GM12878 (cell line): ENCODE results near the gene PCIF1. TPM values are rescaled to one million over a fixed set of nuclear protein-coding genes. Genes with fewer than 3 reads are reported as not detected.

Experiments used
- BACH1 ChIP-seq: fragments of 450-650 bp; IDR thresholded peaks from 2 replicates; pipeline ENCODE4 v1.6.1; 2017; ENCODE audit warnings: mild to moderate bottlenecking, borderline replicate concordance
- BCL3 ChIP-seq: IDR thresholded peaks from 2 replicates; pipeline ENCODE4 v1.6.1; 2011; ENCODE audit warnings: borderline replicate concordance, low read depth, mild to moderate bottlenecking, moderate library complexity, low read length; ENCODE audit not compliant: insufficient read depth, poor library complexity, severe bottlenecking
- BRCA1 ChIP-seq: IDR thresholded peaks from 2 replicates; pipeline ENCODE4 v1.6.1; 2011; ENCODE audit warnings: low read depth, low read length, improper control_type of control experiment
- DPF2 ChIP-seq: fragments of 450-650 bp; IDR thresholded peaks from 2 replicates; pipeline ENCODE4 v1.6.1; 2017; ENCODE audit warnings: mild to moderate bottlenecking
- EED ChIP-seq: sonication (generic); IDR thresholded peaks from 2 replicates; pipeline ENCODE4 v1.6.1; 2016; ENCODE audit warnings: antibody characterized with exemption, low read depth
- HDAC6 ChIP-seq: fragments of 200-600 bp; sonication (generic); IDR thresholded peaks from one replicate; pipeline ENCODE4 v1.8.0; 2017; ENCODE audit warnings: antibody characterized with exemption; ENCODE audit not compliant: unreplicated experiment
- IKZF1 ChIP-seq: fragments of 450-650 bp; conservative IDR thresholded peaks from 2 replicates; pipeline ENCODE4 v1.6.1; 2017; ENCODE audit warnings: antibody characterized with exemption, mild to moderate bottlenecking
- KAT2A ChIP-seq: conservative IDR thresholded peaks from 2 replicates; pipeline ENCODE4 v1.6.1; 2011; ENCODE audit warnings: low read depth, low read length; ENCODE audit not compliant: control insufficient read depth
- NR2C2 ChIP-seq: IDR thresholded peaks from 2 replicates; pipeline ENCODE4 v1.6.1; 2011; ENCODE audit warnings: borderline replicate concordance, low read depth; ENCODE audit not compliant: control insufficient read depth, insufficient read length
- NR2F1 ChIP-seq: fragments of 450-650 bp; conservative IDR thresholded peaks from 2 replicates; pipeline ENCODE4 v1.6.1; 2017; ENCODE audit warnings: mild to moderate bottlenecking
- POLR2A ChIP-seq: IDR thresholded peaks from 2 replicates; pipeline ENCODE4 v1.6.1; 2011; ENCODE audit warnings: low read depth, mild to moderate bottlenecking, low read length
- RELB ChIP-seq: fragments of 450-650 bp; IDR thresholded peaks from 2 replicates; pipeline ENCODE4 v1.6.1; 2017; ENCODE audit warnings: low read depth, mild to moderate bottlenecking, moderate library complexity
- SIX5 ChIP-seq: IDR thresholded peaks from 2 replicates; pipeline ENCODE4 v1.6.1; 2011; ENCODE audit warnings: mild to moderate bottlenecking, low read depth, low read length, moderate library complexity; ENCODE audit not compliant: severe bottlenecking
- TAF1 ChIP-seq: IDR thresholded peaks from 2 replicates; pipeline ENCODE4 v1.6.1; 2011; ENCODE audit warnings: mild to moderate bottlenecking, low read depth, low read length, borderline replicate concordance
- ZBTB11 ChIP-seq: fragments of 450-650 bp; formaldehyde crosslinking; IDR thresholded peaks from 2 replicates; pipeline ENCODE4 v1.5.0; 2022; ENCODE audit warnings: mild to moderate bottlenecking, missing genetic modification characterization
- ZNF217 ChIP-seq: fragments of 450-650 bp; IDR thresholded peaks from 2 replicates; pipeline ENCODE4 v1.6.1; 2017; ENCODE audit warnings: antibody characterized with exemption, mild to moderate bottlenecking
- ZNF274 ChIP-seq: IDR thresholded peaks from one replicate; pipeline ENCODE4 v1.8.0; 2011; ENCODE audit not compliant: insufficient read length, insufficient read depth
- ZNF384 ChIP-seq: IDR thresholded peaks from 2 replicates; pipeline ENCODE4 v1.6.1; 2012; ENCODE audit warnings: low read depth, mild to moderate bottlenecking, low read length, improper control_type of control experiment, borderline replicate concordance
- ZNF622 ChIP-seq: fragments of 450-650 bp; IDR thresholded peaks from 2 replicates; pipeline ENCODE4 v1.6.1; 2017; ENCODE audit warnings: mild to moderate bottlenecking, inconsistent platforms
- ZNF687 ChIP-seq: fragments of 450-650 bp; IDR thresholded peaks from 2 replicates; pipeline ENCODE4 v1.6.1; 2017; ENCODE audit warnings: mild to moderate bottlenecking, moderate library complexity
- polyA plus RNA-seq, 11 experiments: library from polyadenylated mRNA; depleted of rRNA in 4 of 11; unstranded in 6 of 11; stranded (reverse) in 5 of 11; fragments of >200 nt; fragmentation: Nextera tagmentation in 4 of 11; fragmentation: Illumina TruSeq in 1 of 11; extraction: Ambion mirVana in 4 of 11; extraction: Trizol in 1 of 11; gene quantifications; 1 replicate in 1 of 11; 2 replicates in 10 of 11; pipeline versions ENCODE4 v1.2.1 to v1.2.3, GENCODE V29; 2011 to 2016; ENCODE audit warnings: inconsistent platforms in 2 of 11, missing spikeins in 2 of 11, low read depth in 1 of 11
- total RNA-seq, 4 experiments: library from RNA; depleted of rRNA in 3 of 4; stranded (reverse); fragments of >200 nt in 3 of 4; fragmentation: Illumina TruSeq in 1 of 4; extraction: Trizol in 1 of 4; gene quantifications; 2 replicates each; pipeline versions ENCODE4 v1.2.1 to v1.2.3, GENCODE V29; 2013 to 2021

The PCIF1 gene
- total and polyA plus RNA-seq, 10 of the 15 experiments (the other 5 are each of a cell fraction or from before 2014, with no cell fraction given), result 8.4 to 32.9 (median 17.6) TPM

GRCh38 chr20:45971675-45972499 lies 37.4 kb downstream of the PCIF1 start, which contains the start of gene ZNF335 (continued):
- TF ChIP-seq IKZF1, result peak; percentile 95
- peak; percentile 85 for TF ChIP-seq DPF2
- TF ChIP-seq ZNF622, result no peak
- peak; percentile 28 for TF ChIP-seq ZNF687
- TF ChIP-seq BACH1, result no peak; the same call in 1 of the 2 replicates
- no peak for TF ChIP-seq KAT2A
- TF ChIP-seq TAF1, result peak; percentile 85; the same call in 1 of the 2 replicates
- no peak for TF ChIP-seq HDAC6
- peak; percentile 57 for TF ChIP-seq BRCA1
- peak; percentile 88 for TF ChIP-seq POLR2A
- no peak for TF ChIP-seq ZNF274
- TF ChIP-seq NR2C2, result no peak
- 0 out of 2 replicates have a peak, but pooled peaks have one; percentile 18 for TF ChIP-seq EED
- TF ChIP-seq ZNF217, result peak; percentile 80; the same call in 1 of the 2 replicates
- TF ChIP-seq RELB, result peak; percentile 94
- TF ChIP-seq NR2F1, result peak; percentile 82
- no peak; the same call in 1 of the 2 replicates for TF ChIP-seq ZNF384
- TF ChIP-seq SIX5, result no peak
- no peak for TF ChIP-seq ZBTB11 (CRISPR knock-in tag)
- TF ChIP-seq BCL3, result no peak
